Calu3 (cell line): ENCODE measurements around the gene ATP11A. TPM values are rescaled to one million over a fixed set of nuclear protein-coding genes. Genes with fewer than 3 reads are reported as not detected.

Experiments used
- BruUV-seq: library from RNA; stranded (reverse); fragments of 400-500 nt; replicated peaks from 2 replicates; lab custom pipeline; 2021; lab: Mats Ljungman, UMichigan
- CTCF ChIA-PET: fragments of 300-600 bp; sonication (Branson Sonifier 250); formaldehyde crosslinking; loops from one replicate; lab custom pipeline; 2022; ENCODE audit warnings: antibody characterized with exemption; lab: Charles Lee
- DNase-seq: peaks from one replicate; pipeline ENCODE4 v3.0.0; 2022
- H3K27ac Mint-ChIP-seq: one replicate; pipeline ENCODE4 v1.8.0; 2022; ENCODE audit warnings: mixed read lengths; ENCODE audit not compliant: unreplicated experiment
- H3K27me3 Mint-ChIP-seq: one replicate; pipeline ENCODE4 v1.8.0; 2022; ENCODE audit warnings: mixed read lengths; ENCODE audit not compliant: unreplicated experiment
- H3K36me3 Mint-ChIP-seq: one replicate; pipeline ENCODE4 v1.8.0; 2022; ENCODE audit warnings: mild to moderate bottlenecking, moderate library complexity, mixed read lengths; ENCODE audit not compliant: insufficient read depth, unreplicated experiment
- H3K4me1 Mint-ChIP-seq: one replicate; pipeline ENCODE4 v1.8.0; 2022; ENCODE audit warnings: mild to moderate bottlenecking, low read depth, mixed read lengths; ENCODE audit not compliant: unreplicated experiment
- H3K4me3 Mint-ChIP-seq: one replicate; pipeline ENCODE4 v1.8.0; 2022; ENCODE audit warnings: mild to moderate bottlenecking, low read depth, moderate library complexity, mixed read lengths; ENCODE audit not compliant: unreplicated experiment
- H3K9me3 Mint-ChIP-seq: one replicate; pipeline ENCODE4 v1.8.0; 2022; ENCODE audit warnings: low read depth, mixed read lengths; ENCODE audit not compliant: unreplicated experiment
- intact Hi-C: fragments of 100-400 bp; cut with micrococcal nuclease; formaldehyde crosslinking; loops from one replicate; pipeline ENCODE4 v1.10.0; 2022; ENCODE audit not compliant: unreplicated experiment
- total RNA-seq: library from RNA; stranded (reverse); gene quantifications from 2 replicates; pipeline ENCODE4 v1.2.3, GENCODE V29; 2022
- TF ChIP-seq, protein P1 (sequence below): fragments of 200-600 bp; IDR thresholded peaks from one replicate; pipeline ENCODE4 v1.8.0; 2022; ENCODE audit warnings: antibody characterized with exemption; ENCODE audit not compliant: unreplicated experiment

ATP11A gene
- total RNA-seq, 1 experiment from 2014 or later = 115 TPM

DNA sequence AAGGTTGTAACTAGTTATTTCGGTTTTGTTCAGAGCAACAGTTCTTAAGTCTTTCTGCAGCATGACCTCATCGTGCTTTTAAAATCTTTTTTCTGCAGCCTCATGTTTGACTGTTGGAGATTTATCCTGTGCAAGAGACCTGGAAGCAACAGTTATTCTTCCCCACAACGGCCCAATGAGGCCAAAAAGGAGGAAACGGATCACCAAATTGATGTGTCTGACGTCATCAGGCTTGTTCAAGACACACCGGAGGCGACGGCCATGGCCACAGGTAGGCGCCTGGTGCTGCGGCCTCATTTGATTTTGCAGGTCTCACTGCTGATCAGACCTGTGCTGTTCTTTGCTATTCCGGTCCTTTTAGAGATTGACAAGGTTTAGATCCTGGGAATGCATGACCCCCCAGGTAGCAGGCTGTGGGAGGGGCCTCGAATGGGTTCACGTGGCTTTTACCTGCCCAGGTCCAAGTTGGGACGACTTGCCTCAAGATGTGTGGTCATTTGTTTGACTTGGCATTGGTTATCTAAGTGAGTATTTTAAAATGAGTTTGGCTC is 212.3 kb downstream of the ATP11A start:
- no peak for DNase-seq
- H3K4me1 Mint-ChIP-seq = no peaks in the 10 kb centered on the region
- H3K9me3 Mint-ChIP-seq = no peaks in the 10 kb centered on the region
- H3K4me3 Mint-ChIP-seq = no peak overlapping the region
- CTCF ChIA-PET = no interaction called here
- intact Hi-C loops = no loop called here
- H3K36me3 Mint-ChIP-seq = no peaks in the 10 kb centered on the region
- H3K27ac Mint-ChIP-seq = no peak overlapping the region
- TF ChIP-seq, protein P1, sequence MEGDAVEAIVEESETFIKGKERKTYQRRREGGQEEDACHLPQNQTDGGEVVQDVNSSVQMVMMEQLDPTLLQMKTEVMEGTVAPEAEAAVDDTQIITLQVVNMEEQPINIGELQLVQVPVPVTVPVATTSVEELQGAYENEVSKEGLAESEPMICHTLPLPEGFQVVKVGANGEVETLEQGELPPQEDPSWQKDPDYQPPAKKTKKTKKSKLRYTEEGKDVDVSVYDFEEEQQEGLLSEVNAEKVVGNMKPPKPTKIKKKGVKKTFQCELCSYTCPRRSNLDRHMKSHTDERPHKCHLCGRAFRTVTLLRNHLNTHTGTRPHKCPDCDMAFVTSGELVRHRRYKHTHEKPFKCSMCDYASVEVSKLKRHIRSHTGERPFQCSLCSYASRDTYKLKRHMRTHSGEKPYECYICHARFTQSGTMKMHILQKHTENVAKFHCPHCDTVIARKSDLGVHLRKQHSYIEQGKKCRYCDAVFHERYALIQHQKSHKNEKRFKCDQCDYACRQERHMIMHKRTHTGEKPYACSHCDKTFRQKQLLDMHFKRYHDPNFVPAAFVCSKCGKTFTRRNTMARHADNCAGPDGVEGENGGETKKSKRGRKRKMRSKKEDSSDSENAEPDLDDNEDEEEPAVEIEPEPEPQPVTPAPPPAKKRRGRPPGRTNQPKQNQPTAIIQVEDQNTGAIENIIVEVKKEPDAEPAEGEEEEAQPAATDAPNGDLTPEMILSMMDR = no peak
- H3K27me3 Mint-ChIP-seq = no peaks in the 10 kb centered on the region
- no TSS peak for BruUV-seq

DNA sequence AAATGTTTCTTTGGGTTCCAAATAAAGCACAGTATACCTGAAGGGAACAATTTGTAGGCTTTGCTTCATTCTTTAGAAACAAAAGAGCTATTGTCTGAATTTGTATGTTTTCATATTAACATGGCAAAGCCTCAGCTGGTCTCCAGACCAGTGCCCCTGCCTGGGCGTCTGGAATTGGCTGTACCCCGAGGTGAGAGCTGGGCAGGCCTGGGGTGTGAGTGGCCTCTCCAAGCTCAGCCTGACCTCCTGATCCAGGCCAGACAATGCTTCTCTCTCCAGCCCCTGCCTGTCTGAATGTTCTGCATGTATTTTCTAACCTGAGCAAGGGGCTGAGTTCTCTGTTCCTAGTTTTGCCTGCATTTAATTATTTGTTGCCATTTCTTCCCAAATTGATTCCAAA is 212.8 kb downstream of the ATP11A start:
- TF ChIP-seq, protein P1 = no peak
- H3K4me3 Mint-ChIP-seq = no peak overlapping the region
- BruUV-seq = no TSS peak
- no peaks in the 10 kb centered on the region for H3K27me3 Mint-ChIP-seq
- H3K4me1 Mint-ChIP-seq = no peaks in the 10 kb centered on the region
- no peaks in the 10 kb centered on the region for H3K9me3 Mint-ChIP-seq
- CTCF ChIA-PET = no interaction called here
- H3K36me3 Mint-ChIP-seq = no peaks in the 10 kb centered on the region
- no peak for DNase-seq
- intact Hi-C loops = no loop called here
- H3K27ac Mint-ChIP-seq = no peak overlapping the region

DNA sequence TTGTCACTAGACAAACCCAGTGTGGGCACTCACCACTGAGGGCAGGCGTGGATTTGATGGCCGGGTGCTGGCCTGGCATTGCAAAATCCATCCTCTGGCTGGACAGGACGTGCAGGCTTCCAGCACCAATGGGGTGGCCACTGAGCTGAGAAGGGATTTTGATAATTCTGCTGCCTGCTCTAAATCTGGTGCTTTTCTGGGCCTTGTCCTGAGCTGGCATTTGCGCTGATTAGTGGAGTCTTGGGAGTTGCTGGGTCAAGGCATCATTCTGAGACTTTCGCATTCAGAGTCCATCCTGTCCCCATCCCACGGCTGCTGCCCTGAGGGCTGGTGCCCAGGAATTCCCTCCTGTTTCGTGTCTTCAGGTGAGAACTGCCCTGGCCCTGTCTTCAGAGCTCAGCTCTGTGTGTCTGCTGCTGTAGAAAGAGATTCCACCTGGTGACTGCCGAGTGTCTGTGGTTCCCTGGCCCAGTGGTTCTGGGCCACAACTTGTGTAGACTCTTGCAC is 213.3 kb downstream of the ATP11A start:
- CTCF ChIA-PET = no interaction called here
- no TSS peak for BruUV-seq
- Mint-ChIP-seq H3K27ac (no peak overlapping the region), H3K9me3 (no peaks in the 10 kb centered on the region), H3K36me3 (no peaks in the 10 kb centered on the region), H3K27me3 (no peaks in the 10 kb centered on the region), H3K4me3 (no peak overlapping the region), H3K4me1 (no peaks in the 10 kb centered on the region)
- TF ChIP-seq, protein P1 = no peak
- intact Hi-C loops = no loop called here
- DNase-seq = no peak

DNA sequence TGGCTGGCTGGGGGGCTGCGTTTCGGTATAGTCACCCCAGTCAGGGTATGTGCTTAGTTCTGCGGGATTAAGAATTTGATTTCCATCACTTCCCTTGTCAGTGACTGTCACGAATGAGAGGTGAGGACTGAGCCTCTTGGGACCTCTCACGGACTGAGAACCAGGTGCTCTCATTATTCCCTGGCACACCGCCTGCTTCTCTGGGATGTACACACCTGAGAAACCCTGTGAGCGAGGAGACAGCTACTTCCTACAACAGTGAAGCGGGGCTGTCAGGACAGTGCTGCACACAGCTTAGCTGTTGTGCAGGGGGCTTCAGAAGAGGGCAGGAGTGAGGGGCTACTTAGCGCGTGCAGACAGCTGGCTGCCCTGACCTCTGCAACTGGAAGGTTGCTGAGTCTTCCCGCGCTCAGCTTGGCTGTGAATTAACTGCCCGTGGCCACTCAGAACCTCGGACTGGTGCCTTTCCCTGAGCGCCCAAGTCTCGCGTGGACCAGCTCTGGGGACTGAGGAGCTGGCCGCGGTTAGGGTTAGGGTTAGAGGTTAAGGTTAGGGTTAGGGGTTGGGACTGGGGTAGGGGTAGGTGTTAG is 213.9 kb downstream of the ATP11A start:
- no peak overlapping the region for H3K27ac Mint-ChIP-seq
- H3K4me3 Mint-ChIP-seq = no peak overlapping the region
- TF ChIP-seq, protein P1 = no peak
- no peaks in the 10 kb centered on the region for H3K9me3 Mint-ChIP-seq
- H3K4me1 Mint-ChIP-seq = no peaks in the 10 kb centered on the region
- no TSS peak for BruUV-seq
- DNase-seq = no peak
- no peaks in the 10 kb centered on the region for H3K27me3 Mint-ChIP-seq
- CTCF ChIA-PET = no interaction called here
- intact Hi-C loops = no loop called here
- no peaks in the 10 kb centered on the region for H3K36me3 Mint-ChIP-seq
